GM20000 (cell line): ENCODE results near the gene RAD21L1.

ENCODE experiments used
- DNase-seq: peaks from one replicate; pipeline ENCODE4 v3.0.0; 2012; ENCODE audit warnings: low spot score
- CTCF ChIP-seq: IDR thresholded peaks from 2 replicates; pipeline ENCODE4 v1.5.1; 2012; ENCODE audit warnings: mild to moderate bottlenecking, control low read depth; ENCODE audit errors: extremely low read depth, missing control alignments

Gene RAD21L1

DNA sequence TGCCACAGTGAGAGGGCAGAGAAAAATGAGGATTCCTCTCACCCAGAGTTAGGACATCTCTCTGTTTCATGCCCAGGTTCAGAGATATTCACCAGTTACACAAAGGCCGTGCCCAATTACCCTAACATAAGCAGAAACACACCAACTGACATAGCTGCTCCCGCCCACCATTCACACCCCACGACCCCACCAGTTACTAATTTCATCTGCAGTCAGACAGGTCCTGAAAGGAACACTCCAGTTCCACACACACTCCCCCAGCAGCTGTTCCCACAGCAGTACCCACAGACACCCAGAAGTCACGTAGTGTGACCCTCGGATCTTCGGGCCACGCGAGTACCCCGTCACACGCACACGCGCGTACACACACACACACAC lies 41.6 kb upstream of the RAD21L1 start:
- TF ChIP-seq CTCF, result no peak
- DNase-seq, result no peak

DNA sequence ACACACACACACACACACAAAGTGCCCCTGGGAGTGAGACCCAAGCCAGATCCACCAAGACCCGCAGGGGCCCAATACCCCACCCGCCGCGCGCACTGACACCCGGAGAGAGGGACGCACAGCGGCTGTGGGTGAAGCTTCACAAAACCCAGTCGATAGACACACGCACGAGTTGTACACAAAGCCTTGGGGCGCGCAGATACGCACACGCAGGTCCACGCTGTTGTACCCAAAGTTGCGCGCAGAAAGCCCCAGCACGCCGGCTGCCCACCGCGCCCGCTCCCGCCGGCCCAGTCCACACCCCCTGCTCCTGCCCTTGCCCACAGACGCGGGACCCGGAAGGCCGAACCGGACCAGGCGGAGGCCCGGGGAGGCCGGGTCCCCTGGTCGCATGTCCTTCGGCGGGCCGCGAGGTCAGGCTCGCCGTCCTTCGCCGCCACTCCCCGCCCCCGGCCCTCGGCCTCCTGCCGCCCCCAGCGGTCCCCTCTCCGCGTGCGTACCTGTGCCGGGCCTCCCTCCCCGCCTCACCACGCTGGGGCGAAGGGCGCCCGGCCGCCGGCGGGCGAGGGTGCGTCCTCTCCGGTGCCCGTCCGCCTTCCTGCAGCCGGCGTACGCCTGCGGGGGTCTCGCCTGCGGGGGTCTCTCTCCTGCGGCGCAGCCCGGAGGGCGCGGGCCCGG lies 41.1 kb upstream of the RAD21L1 start, which contains the start of gene TMEM74B:
Gene TMEM74B, minus strand, starts transcription at position 344 of the 678 bp plus-strand sequence. CDS start 1,180 bp downstream, outside the sequence.
- DNase-seq, result no peak
- TF ChIP-seq CTCF, result no peak

DNA sequence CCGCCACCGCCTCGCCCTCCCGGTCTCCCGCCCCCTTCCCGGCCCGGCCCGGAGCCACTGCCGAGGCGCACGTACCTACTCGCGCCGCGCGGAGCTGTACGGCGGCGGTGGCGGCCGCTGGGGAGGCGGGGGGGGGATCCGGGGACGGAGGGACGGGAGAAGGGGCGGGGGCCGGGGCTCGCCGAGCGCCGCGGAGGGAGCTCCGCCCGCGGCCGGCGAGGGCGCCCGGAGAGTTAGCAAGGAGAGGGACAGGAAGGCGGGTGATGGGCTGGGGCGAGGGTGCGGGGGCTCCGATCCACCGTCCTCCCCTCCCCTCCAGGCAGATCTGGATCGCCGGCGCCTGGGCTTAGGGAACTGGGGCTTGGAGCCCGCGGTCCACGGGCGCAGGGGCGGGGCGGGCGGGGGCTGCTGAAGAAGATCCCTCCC lies 40.5 kb upstream of the RAD21L1 start:
- no peak for TF ChIP-seq CTCF
- peak; percentile 56 for DNase-seq

- DNase-seq, result peak; percentile 83
- TF ChIP-seq CTCF, result peak; percentile 50
Observed at GRCh38 chr20:1185790-1186334, 40.0 kb upstream of the RAD21L1 start.

GRCh38 chr20:1186367-1186991 lies 39.4 kb upstream of the RAD21L1 start:
- no peak for TF ChIP-seq CTCF

GRCh38 chr20:1187605-1188171 lies 38.2 kb upstream of the RAD21L1 start:
- DNase-seq, result no peak
- no peak for TF ChIP-seq CTCF

More at GRCh38 chr20:1186367-1186991, 39.4 kb upstream of the RAD21L1 start:
- no peak for DNase-seq

DNA sequence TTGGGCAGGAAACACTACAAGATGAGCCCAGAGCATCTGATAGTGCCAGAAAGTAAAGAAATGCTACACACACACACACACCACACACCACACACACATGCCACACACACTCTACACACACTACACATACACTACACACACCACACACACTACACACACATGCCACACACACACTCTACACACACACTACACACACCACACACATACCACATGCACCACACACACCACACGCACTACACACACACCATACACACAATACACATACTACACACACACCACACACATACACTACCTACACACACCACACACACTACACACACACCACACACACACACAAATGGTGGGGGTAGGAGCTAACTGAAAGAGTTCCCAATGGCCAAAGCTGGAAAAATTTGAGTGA lies 37.5 kb upstream of the RAD21L1 start:
- no peak for TF ChIP-seq CTCF
- no peak for DNase-seq
